Neural cell (in vitro differentiated cells): ENCODE results near the gene CARHSP1. TPM values are rescaled to one million over a fixed set of nuclear protein-coding genes. Genes with fewer than 3 reads are reported as not detected.
"Not testable (repeated sequence)": the region's sequence is repeated elsewhere in the genome, so short reads cannot be mapped to it uniquely, and the experiment has no call there.

ENCODE experiments used
- H2AFZ ChIP-seq: fragments of 200-600, 300-800 bp; sonication (generic), shearing (Covaris generic); 2 replicates; pipeline ENCODE4 v1.6.0; 2014; ENCODE audit warnings: low read depth, mild to moderate bottlenecking, antibody characterized with exemption, low read length, moderate library complexity
- H3F3A ChIP-seq: fragments of 200-600 bp; shearing (Covaris generic); 2 replicates; pipeline ENCODE4 v1.6.1; 2016; ENCODE audit warnings: mild to moderate bottlenecking, moderate library complexity, mixed read lengths, antibody characterized with exemption, low read length; ENCODE audit not compliant: insufficient read depth, poor library complexity, severe bottlenecking
- H3K27ac ChIP-seq: fragments of 200-600, 300-800 bp; sonication (generic), shearing (Covaris generic); 2 replicates; pipeline ENCODE4 v1.5.1; 2014; ENCODE audit warnings: mild to moderate bottlenecking, low read length, moderate library complexity
- H3K27me3 ChIP-seq: fragments of 300-800, 200-600 bp; sonication (generic), shearing (Covaris generic); 2 replicates; pipeline ENCODE4 v1.6.0; 2014; ENCODE audit warnings: mild to moderate bottlenecking, low read depth, low read length, moderate library complexity; ENCODE audit not compliant: insufficient read depth
- H3K36me3 ChIP-seq: fragments of 300-800, 200-600 bp; sonication (generic), shearing (Covaris generic); 2 replicates; pipeline ENCODE4 v1.5.1; 2014; ENCODE audit warnings: mild to moderate bottlenecking, antibody characterized with exemption, low read length, moderate library complexity; ENCODE audit not compliant: insufficient read depth
- H3K4me2 ChIP-seq: fragments of 300-800, 200-600 bp; sonication (generic), shearing (Covaris generic); 2 replicates; pipeline ENCODE4 v1.6.0; 2014; ENCODE audit warnings: mild to moderate bottlenecking, low read length
- H3K4me3 ChIP-seq: fragments of 300-800, 200-600 bp; sonication (generic), shearing (Covaris generic); 2 replicates; pipeline ENCODE4 v1.5.1; 2014; ENCODE audit warnings: mild to moderate bottlenecking, low read length, moderate library complexity
- H3K79me2 ChIP-seq: fragments of 200-600 bp; shearing (Covaris generic); replicated peaks from 2 replicates; pipeline ENCODE4 v1.6.0; 2014; ENCODE audit warnings: mild to moderate bottlenecking, low read length, moderate library complexity; ENCODE audit not compliant: insufficient read depth
- H3K9ac ChIP-seq: fragments of 300-800, 200-600 bp; sonication (generic), shearing (Covaris generic); 2 replicates; pipeline ENCODE4 v1.6.1; 2016; ENCODE audit warnings: mild to moderate bottlenecking, low read length, mixed read lengths
- H3K9me2 ChIP-seq: fragments of 200-600 bp; shearing (Covaris generic); 2 replicates; pipeline ENCODE4 v1.6.1; 2016; ENCODE audit warnings: mild to moderate bottlenecking, low read length, mixed read lengths; ENCODE audit not compliant: insufficient read depth
- H3K9me3 ChIP-seq: fragments of 200-600, 300-800 bp; sonication (generic), shearing (Covaris generic); 2 replicates; pipeline ENCODE4 v1.6.1; 2016; ENCODE audit warnings: mild to moderate bottlenecking, mixed run types, low read length, moderate library complexity, mixed read lengths
- H4K20me1 ChIP-seq: fragments of 200-600 bp; shearing (Covaris generic); 2 replicates; pipeline ENCODE4 v1.6.1; 2016; ENCODE audit warnings: mild to moderate bottlenecking, mixed run types; ENCODE audit not compliant: insufficient read depth
- EP300 ChIP-seq: fragments of 450-650 bp; conservative IDR thresholded peaks from 2 replicates; pipeline ENCODE4 v1.6.1; 2014; ENCODE audit warnings: antibody characterized with exemption, mild to moderate bottlenecking, moderate library complexity; ENCODE audit not compliant: poor library complexity, severe bottlenecking
- EZH2 ChIP-seq: fragments of 200-600, 300-800 bp; shearing (Covaris generic), sonication (generic); IDR thresholded peaks from 2 replicates; pipeline ENCODE4 v1.6.1; 2014; ENCODE audit warnings: antibody characterized with exemption, low read length, borderline replicate concordance, mild to moderate bottlenecking; ENCODE audit not compliant: insufficient read depth, poor library complexity, severe bottlenecking
- POLR2AphosphoS5 ChIP-seq: IDR thresholded peaks from 2 replicates; pipeline ENCODE4 v1.6.1; 2012
- RAD21 ChIP-seq: fragments of 450-650 bp; conservative IDR thresholded peaks from 2 replicates; pipeline ENCODE4 v1.6.1; 2014; ENCODE audit warnings: antibody characterized with exemption, mild to moderate bottlenecking, moderate library complexity
- SMC3 ChIP-seq: fragments of 450-650 bp; conservative IDR thresholded peaks from 2 replicates; pipeline ENCODE4 v1.6.1; 2014; ENCODE audit warnings: antibody characterized with exemption, mild to moderate bottlenecking, moderate library complexity; ENCODE audit not compliant: poor library complexity
- TAF1 ChIP-seq: IDR thresholded peaks from 2 replicates; pipeline ENCODE4 v1.6.1; 2012; ENCODE audit warnings: low read depth
- polyA plus RNA-seq: library from polyadenylated mRNA; depleted of rRNA; stranded (reverse); fragments of >200 nt; gene quantifications from 2 replicates; pipeline ENCODE4 v1.2.3, GENCODE V29; 2014
- TF ChIP-seq, protein P1 (sequence below): fragments of 450-650 bp; IDR thresholded peaks from 2 replicates; pipeline ENCODE4 v1.5.1; 2014; ENCODE audit warnings: antibody characterized with exemption, mild to moderate bottlenecking, moderate library complexity; ENCODE audit not compliant: poor library complexity, severe bottlenecking
- TF ChIP-seq, protein P2 (sequence below): IDR thresholded peaks from 2 replicates; pipeline ENCODE4 v1.6.1; 2012; ENCODE audit warnings: borderline replicate concordance

CARHSP1 gene
- polyA plus RNA-seq, 1 donor from 2014 or later: 102 TPM

DNA sequence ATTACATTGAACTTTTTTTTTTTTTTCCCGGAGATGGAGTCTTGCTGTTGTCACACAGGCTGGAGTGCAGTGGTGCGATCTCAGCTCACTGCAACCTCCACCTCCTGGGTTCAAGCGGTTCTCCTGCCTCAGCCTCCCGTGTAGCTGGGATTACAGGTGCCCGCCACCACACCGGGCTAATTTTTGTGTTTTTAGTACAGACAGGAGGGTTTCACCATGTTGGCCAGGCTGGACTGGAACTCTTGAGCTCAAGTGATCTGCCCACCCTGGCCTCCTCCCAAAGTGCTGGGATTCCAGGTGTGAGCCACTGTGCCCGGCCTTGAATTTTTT, 5.0 kb upstream of the CARHSP1 start:
- not testable (repeated sequence) for H3K27ac ChIP-seq, H3K9me3 ChIP-seq, H3K4me3 ChIP-seq, H3K27me3 ChIP-seq, H3K36me3 ChIP-seq, H4K20me1 ChIP-seq, H3F3A ChIP-seq, H2AFZ ChIP-seq, H3K4me2 ChIP-seq, H3K9ac ChIP-seq, H3K9me2 ChIP-seq, H3K79me2 ChIP-seq

DNA sequence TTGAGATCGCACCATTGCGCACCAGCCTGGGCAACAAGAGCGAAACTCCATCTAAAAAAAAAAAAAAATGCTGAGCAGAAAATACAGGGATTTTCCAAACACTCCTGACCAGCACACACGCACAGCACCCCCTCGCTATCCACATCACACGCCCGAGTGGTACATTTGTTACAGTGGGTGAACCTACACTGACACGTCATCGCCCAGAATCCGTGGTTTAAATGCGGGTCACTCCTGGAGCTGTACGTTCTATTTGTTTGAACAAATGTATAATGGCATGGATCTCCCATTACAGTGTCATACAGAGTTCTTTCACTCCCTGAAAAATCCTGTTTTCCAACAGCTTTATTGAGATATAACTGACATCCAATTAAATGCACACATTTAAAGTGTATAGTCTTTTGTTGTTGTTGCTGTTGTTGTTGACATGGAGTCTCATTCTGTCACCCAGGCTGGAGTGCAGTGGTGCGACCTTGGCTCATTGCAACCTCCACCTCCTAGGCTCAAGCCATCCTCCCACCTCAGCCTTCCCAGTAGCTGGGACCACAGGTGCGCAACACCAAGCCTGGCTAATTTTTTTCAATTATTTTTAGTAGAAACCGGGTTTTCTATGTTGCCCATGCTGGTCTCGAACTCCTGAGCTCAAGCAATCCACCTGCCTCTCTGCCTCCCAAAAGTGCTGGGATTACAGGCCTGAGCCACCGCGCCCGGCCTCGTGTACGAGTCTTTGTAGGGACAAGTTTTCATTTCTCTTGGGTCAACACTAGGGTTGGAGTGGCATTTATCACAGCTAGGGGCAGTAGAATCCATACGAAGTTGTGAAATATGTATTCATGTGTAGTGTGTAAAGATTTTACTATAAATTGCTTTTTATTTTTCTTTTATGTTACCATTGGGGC, 4.4 kb upstream of the CARHSP1 start:
- Histone ChIP-seq H3K9ac (no peak overlapping the region), H3K36me3 (no peaks in the 10 kb centered on the region), H3K79me2 (peaks cover under 1% of the 10 kb centered on the region), H3K9me2 (no peaks in the 10 kb centered on the region), H3K9me3 (no peaks in the 10 kb centered on the region), H3K4me3 (no peak overlapping the region), H3K27ac (no peak overlapping the region), H3F3A (no peaks in the 10 kb centered on the region), H3K4me2 (no peak overlapping the region), H2AFZ (no peak overlapping the region), H4K20me1 (no peaks in the 10 kb centered on the region), H3K27me3 (no peaks in the 10 kb centered on the region)
- no peak for TF ChIP-seq RAD21
- TF ChIP-seq EZH2: no peak

DNA sequence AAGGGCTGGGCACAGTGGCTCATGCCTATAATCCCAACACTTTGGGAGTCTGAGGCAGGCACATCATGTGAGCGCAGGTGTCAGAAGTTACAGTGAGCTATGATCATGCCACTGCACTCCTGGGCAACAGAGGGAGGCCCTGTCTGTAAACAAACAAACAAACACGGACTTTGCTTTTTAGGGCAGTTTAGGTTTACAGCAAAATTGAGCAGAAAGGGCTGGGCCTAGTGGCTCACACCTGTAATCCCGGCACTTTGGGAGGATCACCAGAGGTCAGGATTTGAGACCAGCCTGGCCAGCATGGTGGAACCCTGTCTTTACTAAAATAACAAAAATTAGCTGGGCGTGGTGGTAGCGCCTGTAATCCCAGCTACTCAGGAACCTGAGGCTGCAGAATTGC, 3.3 kb upstream of the CARHSP1 start:
- Histone ChIP-seq H3K9me2 (no peaks in the 10 kb centered on the region), H3F3A (no peaks in the 10 kb centered on the region), H3K27ac (no peak overlapping the region), H3K79me2 (peaks cover 12% of the 10 kb centered on the region), H3K9me3 (no peaks in the 10 kb centered on the region), H3K36me3 (no peaks in the 10 kb centered on the region), H4K20me1 (no peaks in the 10 kb centered on the region), H3K4me2 (no peak overlapping the region), H3K27me3 (no peaks in the 10 kb centered on the region), H2AFZ (no peak overlapping the region), H3K9ac (no peak overlapping the region), H3K4me3 (no peak overlapping the region)
- TF ChIP-seq POLR2AphosphoS5 (no peak), SMC3 (no peak)

DNA sequence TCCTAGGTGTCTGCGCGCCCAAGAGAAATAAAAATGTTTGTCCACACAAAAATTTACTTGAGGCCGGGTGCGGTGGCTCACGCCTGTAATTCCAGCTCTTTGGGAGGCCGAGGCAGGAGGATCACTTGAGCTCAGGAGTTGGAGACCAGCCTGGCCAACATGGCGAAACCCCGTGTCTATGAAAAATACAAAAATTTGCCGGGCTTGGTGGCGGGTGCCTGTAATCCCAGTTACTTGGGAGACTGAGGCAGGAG, 1.1 kb upstream of the CARHSP1 start:
- not testable (repeated sequence) for H4K20me1 ChIP-seq, H3K4me3 ChIP-seq, H3K4me2 ChIP-seq, H3F3A ChIP-seq, H3K27ac ChIP-seq, H3K9ac ChIP-seq, H3K27me3 ChIP-seq, H3K9me2 ChIP-seq, H3K36me3 ChIP-seq, H2AFZ ChIP-seq, H3K9me3 ChIP-seq
- H3K79me2 ChIP-seq: peaks cover 34% of the 10 kb centered on the region

DNA sequence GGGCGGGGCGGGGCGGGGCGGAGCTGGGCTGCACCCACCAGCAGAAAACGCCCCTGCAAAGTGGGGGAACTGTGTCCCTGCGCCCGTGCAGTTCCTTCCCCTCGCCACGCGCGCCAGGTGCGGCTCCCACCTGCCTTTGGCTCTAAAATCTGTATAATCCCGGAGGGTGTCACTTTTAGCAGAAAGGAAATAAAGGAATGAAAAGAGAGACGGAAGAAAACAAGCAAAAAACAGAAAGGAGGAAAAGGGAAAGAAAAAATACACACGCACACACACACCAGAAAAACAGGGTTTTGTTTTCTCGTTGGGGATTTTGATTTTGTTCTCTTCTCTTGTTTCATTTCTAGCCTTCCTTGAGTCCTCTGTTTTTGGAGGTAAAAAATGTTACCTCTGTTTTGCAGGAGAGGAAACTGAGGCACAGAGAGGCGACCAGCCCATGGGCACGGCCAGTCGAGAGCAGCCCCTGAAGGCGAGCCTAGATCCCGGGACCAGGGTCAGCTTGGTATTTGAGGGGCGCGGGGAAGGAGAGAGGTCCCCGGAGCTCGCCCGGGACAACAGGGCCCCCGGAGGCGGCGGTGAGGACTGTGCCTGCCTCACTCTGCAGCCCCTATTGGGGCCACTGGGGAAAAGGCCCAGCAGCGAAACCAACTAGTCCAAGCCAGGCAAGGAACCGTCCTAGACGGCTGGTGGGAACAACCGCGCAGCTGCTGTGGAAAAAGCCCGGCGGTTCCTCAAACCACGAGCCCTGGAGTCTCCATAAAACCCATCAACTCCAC, 594 bp upstream of the CARHSP1 start:
- Histone ChIP-seq H4K20me1 (no peaks in the 10 kb centered on the region), H3K4me3 (peak overlapping the region; percentile 80), H3K9ac (peak overlapping the region; percentile 37), H3K79me2 (peaks cover 39% of the 10 kb centered on the region), H3K27me3 (no peaks in the 10 kb centered on the region), H3K4me2 (no peak overlapping the region), H3K36me3 (no peaks in the 10 kb centered on the region), H3F3A (no peaks in the 10 kb centered on the region), H3K9me3 (no peaks in the 10 kb centered on the region), H3K9me2 (no peaks in the 10 kb centered on the region), H3K27ac (no peak overlapping the region), H2AFZ (no peak overlapping the region)
- TF ChIP-seq, protein P1, sequence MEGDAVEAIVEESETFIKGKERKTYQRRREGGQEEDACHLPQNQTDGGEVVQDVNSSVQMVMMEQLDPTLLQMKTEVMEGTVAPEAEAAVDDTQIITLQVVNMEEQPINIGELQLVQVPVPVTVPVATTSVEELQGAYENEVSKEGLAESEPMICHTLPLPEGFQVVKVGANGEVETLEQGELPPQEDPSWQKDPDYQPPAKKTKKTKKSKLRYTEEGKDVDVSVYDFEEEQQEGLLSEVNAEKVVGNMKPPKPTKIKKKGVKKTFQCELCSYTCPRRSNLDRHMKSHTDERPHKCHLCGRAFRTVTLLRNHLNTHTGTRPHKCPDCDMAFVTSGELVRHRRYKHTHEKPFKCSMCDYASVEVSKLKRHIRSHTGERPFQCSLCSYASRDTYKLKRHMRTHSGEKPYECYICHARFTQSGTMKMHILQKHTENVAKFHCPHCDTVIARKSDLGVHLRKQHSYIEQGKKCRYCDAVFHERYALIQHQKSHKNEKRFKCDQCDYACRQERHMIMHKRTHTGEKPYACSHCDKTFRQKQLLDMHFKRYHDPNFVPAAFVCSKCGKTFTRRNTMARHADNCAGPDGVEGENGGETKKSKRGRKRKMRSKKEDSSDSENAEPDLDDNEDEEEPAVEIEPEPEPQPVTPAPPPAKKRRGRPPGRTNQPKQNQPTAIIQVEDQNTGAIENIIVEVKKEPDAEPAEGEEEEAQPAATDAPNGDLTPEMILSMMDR: peak; percentile 39
- TF ChIP-seq TAF1 (no peak), EZH2 (no peak), RAD21 (peak; percentile 5), EP300 (no peak), POLR2AphosphoS5 (no peak)
- TF ChIP-seq, protein P2, sequence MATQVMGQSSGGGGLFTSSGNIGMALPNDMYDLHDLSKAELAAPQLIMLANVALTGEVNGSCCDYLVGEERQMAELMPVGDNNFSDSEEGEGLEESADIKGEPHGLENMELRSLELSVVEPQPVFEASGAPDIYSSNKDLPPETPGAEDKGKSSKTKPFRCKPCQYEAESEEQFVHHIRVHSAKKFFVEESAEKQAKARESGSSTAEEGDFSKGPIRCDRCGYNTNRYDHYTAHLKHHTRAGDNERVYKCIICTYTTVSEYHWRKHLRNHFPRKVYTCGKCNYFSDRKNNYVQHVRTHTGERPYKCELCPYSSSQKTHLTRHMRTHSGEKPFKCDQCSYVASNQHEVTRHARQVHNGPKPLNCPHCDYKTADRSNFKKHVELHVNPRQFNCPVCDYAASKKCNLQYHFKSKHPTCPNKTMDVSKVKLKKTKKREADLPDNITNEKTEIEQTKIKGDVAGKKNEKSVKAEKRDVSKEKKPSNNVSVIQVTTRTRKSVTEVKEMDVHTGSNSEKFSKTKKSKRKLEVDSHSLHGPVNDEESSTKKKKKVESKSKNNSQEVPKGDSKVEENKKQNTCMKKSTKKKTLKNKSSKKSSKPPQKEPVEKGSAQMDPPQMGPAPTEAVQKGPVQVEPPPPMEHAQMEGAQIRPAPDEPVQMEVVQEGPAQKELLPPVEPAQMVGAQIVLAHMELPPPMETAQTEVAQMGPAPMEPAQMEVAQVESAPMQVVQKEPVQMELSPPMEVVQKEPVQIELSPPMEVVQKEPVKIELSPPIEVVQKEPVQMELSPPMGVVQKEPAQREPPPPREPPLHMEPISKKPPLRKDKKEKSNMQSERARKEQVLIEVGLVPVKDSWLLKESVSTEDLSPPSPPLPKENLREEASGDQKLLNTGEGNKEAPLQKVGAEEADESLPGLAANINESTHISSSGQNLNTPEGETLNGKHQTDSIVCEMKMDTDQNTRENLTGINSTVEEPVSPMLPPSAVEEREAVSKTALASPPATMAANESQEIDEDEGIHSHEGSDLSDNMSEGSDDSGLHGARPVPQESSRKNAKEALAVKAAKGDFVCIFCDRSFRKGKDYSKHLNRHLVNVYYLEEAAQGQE: no peak
